AG04449 (cell line): ENCODE data around the gene CAMSAP1.

Source experiments
- CTCF ChIA-PET: fragments of 350-600 bp; formaldehyde crosslinking; extraction: SDS; loops from one replicate; lab custom pipeline; 2021; ENCODE audit warnings: antibody characterized with exemption; lab: Yijun Ruan, JAX
- POLR2A ChIA-PET: fragments of 400-600, 350-600 bp; formaldehyde crosslinking; extraction: SDS; loops from one replicate; lab custom pipeline; 2020; ENCODE audit warnings: antibody characterized with exemption, inconsistent platforms; lab: Yijun Ruan, JAX
- DNase-seq: peaks from one replicate; pipeline ENCODE4 v3.0.0-alpha.2; 2010; ENCODE audit warnings: low read depth, low spot score
- H3K4me3 ChIP-seq: 2 replicates; pipeline ENCODE4 v1.5.1; 2011; ENCODE audit warnings: low read depth, mild to moderate bottlenecking, control low read depth, low read length
- TF ChIP-seq, protein P1 (sequence below): IDR thresholded peaks from one replicate; pipeline ENCODE4 v1.5.1; 2011; ENCODE audit warnings: mild to moderate bottlenecking, moderate library complexity, low read length, control low read depth, inconsistent platforms; ENCODE audit not compliant: insufficient read depth; ENCODE audit errors: missing control alignments

Gene CAMSAP1

GRCh38 chr9:135766707-135767106, 140.6 kb downstream of the CAMSAP1 start:
- TF ChIP-seq, protein P1, sequence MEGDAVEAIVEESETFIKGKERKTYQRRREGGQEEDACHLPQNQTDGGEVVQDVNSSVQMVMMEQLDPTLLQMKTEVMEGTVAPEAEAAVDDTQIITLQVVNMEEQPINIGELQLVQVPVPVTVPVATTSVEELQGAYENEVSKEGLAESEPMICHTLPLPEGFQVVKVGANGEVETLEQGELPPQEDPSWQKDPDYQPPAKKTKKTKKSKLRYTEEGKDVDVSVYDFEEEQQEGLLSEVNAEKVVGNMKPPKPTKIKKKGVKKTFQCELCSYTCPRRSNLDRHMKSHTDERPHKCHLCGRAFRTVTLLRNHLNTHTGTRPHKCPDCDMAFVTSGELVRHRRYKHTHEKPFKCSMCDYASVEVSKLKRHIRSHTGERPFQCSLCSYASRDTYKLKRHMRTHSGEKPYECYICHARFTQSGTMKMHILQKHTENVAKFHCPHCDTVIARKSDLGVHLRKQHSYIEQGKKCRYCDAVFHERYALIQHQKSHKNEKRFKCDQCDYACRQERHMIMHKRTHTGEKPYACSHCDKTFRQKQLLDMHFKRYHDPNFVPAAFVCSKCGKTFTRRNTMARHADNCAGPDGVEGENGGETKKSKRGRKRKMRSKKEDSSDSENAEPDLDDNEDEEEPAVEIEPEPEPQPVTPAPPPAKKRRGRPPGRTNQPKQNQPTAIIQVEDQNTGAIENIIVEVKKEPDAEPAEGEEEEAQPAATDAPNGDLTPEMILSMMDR, result no peak
- DNase-seq, result no peak
- CTCF ChIA-PET, result no interaction called here
- POLR2A ChIA-PET, result no interaction called here
- no peak overlapping the region for H3K4me3 ChIP-seq

GRCh38 chr9:135766251-135766650, 141.1 kb downstream of the CAMSAP1 start:
- CTCF ChIA-PET, result no interaction called here
- H3K4me3 ChIP-seq, result no peak overlapping the region
- TF ChIP-seq, protein P1, result no peak
- POLR2A ChIA-PET, result no interaction called here
- no peak for DNase-seq

GRCh38 chr9:135765416-135765815, 141.9 kb downstream of the CAMSAP1 start:
- TF ChIP-seq, protein P1, result no peak
- POLR2A ChIA-PET, result no interaction called here

DNA sequence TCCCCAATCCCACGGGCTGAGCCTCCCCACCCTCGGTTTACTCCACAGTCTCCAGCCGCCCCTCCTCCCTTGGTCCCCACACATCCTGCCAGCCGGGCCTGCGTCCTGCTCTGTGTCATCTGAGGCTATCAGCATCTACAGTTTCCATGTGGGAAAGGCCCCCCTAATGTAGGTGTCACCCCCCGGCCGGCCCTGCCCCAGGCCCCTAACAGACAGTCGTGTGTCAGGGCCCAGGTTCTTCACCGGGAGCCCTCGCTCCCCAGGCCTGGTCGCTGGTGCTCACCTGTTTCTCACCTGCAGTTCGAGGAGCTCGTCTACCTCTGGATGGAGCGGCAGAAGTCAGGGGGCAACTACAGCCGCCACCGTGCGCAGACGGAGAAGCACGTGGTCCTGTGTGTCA, 142.6 kb downstream of the CAMSAP1 start:
- H3K4me3 ChIP-seq, result no peak overlapping the region
- no peak for DNase-seq
- TF ChIP-seq, protein P1, result no peak
- ChIA-PET CTCF (no interaction called here), POLR2A (no interaction called here)

More at GRCh38 chr9:135765416-135765815, 141.9 kb downstream of the CAMSAP1 start:
- CTCF ChIA-PET, result no interaction called here
- no peak overlapping the region for H3K4me3 ChIP-seq
- DNase-seq, result no peak

DNA sequence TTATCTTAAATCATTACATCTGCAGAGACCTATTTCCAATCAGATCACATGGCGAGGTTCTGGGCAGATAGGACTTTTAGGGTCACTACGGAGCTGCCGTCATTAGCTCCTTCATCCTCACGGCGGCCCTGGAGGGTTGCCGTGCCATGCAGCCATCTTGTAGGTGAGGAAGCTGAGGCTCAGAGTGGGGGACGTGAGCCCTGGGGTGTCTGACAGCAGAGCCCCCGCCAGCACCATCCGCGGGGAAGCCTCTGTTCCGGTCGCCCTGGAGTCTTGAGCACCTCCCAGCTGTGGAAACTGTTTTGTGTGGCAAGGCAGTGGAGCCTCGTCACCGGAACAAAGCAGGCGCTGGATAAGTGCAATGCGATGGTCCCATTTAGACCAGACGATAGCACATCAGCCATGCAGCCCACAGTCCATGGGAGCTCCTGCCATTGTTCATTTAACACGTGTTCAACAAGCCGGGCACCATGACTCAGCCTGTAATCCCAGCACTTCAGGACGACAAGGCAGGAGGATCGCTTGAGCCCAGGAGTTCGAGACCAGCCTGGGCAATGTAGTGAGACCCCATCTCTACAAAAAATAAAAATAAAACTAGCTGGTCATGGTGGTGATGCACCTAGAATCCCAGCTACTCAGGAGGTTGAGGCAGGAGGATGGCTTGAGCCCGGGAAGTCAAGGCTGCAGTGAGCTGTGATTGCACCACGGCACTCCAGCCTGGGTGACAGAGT, 143.5 kb downstream of the CAMSAP1 start:
- H3K4me3 ChIP-seq, result no peak overlapping the region
- POLR2A ChIA-PET, result no interaction called here
- TF ChIP-seq, protein P1, result no peak
- no peak for DNase-seq
- CTCF ChIA-PET, result no interaction called here

- ChIA-PET POLR2A (no interaction called here), CTCF (no interaction called here)
- no peak overlapping the region for H3K4me3 ChIP-seq
- no peak for DNase-seq
- TF ChIP-seq, protein P1, result no peak
These were observed 144.4 kb downstream of the CAMSAP1 start for GRCh38 chr9:135762921-135763320.
